Measurements from ENCODE around the gene MYL3. TPM values are rescaled to one million over a fixed set of nuclear protein-coding genes. Genes with fewer than 3 reads are reported as not detected.
A peak's percentile ranks its signal among the peaks of the same experiment; 100 is the strongest.
"Not testable (repeated sequence)": the region's sequence is repeated elsewhere in the genome, so short reads cannot be mapped to it uniquely, and the experiment has no call there.

MYL3 gene
- total RNA-seq, 2 donors from 2014 or later: not detected

- Mint-ChIP-seq H3K27ac (no peak overlapping the region), H3K27me3 (peaks cover 0 to 2% of the 10 kb centered on the region in 2 donors), H3K4me1 (ENCODE audit: low read depth in 2 of 2) (peaks cover 6 to 9% of the 10 kb centered on the region in 2 donors), H3K9me3 (peaks cover 13% of the 10 kb centered on the region), H3K36me3 (peaks cover 24% of the 10 kb centered on the region), H3K4me3 (no peak overlapping the region)
- ATAC-seq: no peak
- no peak for DNase-seq (ENCODE audit: low spot score)
Measured at GRCh38 chr3:46843508-46843907, 19.7 kb downstream of the MYL3 start.

GRCh38 chr3:46840491-46840890, 22.8 kb downstream of the MYL3 start:
- H3K4me3 Mint-ChIP-seq: no peak overlapping the region
- H3K27me3 Mint-ChIP-seq: peaks cover 0 to 4% of the 10 kb centered on the region in 2 donors
- H3K27ac Mint-ChIP-seq: no peak overlapping the region

GRCh38 chr3:46838301-46838700, 24.9 kb downstream of the MYL3 start:
- peaks cover 0 to 5% of the 10 kb centered on the region in 2 donors for H3K27me3 Mint-ChIP-seq
- peaks cover 17% of the 10 kb centered on the region for H3K9me3 Mint-ChIP-seq
- H3K4me1 Mint-ChIP-seq (ENCODE audit: low read depth in 2 of 2): no peaks in the 10 kb centered on the region
- H3K36me3 Mint-ChIP-seq: peaks cover 34% of the 10 kb centered on the region
- H3K27ac Mint-ChIP-seq: no peak overlapping the region
- H3K4me3 Mint-ChIP-seq: no peak overlapping the region
- ATAC-seq (no peak), DNase-seq (ENCODE audit: low spot score) (no peak)

More at GRCh38 chr3:46840491-46840890, 22.8 kb downstream of the MYL3 start:
- peaks cover 17% of the 10 kb centered on the region for H3K9me3 Mint-ChIP-seq
- peaks cover 34% of the 10 kb centered on the region for H3K36me3 Mint-ChIP-seq
- DNase-seq (ENCODE audit: low spot score) (no peak), ATAC-seq (no peak)
- peaks cover 5 to 6% of the 10 kb centered on the region in 2 donors for H3K4me1 Mint-ChIP-seq (ENCODE audit: low read depth in 2 of 2)

- no peak overlapping the region for H3K27ac Mint-ChIP-seq
- peaks cover 0 to 4% of the 10 kb centered on the region in 2 donors for H3K4me1 Mint-ChIP-seq (ENCODE audit: low read depth in 2 of 2)
- H3K36me3 Mint-ChIP-seq: peaks cover 24% of the 10 kb centered on the region
- H3K27me3 Mint-ChIP-seq: peaks cover 0 to 10% of the 10 kb centered on the region in 2 donors
- no peak for DNase-seq (ENCODE audit: low spot score)
- H3K9me3 Mint-ChIP-seq: peaks cover 13% of the 10 kb centered on the region
- H3K4me3 Mint-ChIP-seq: no peak overlapping the region
- ATAC-seq: no peak
Measured at GRCh38 chr3:46835491-46835890, 27.8 kb downstream of the MYL3 start.

GRCh38 chr3:46835054-46835453, 28.2 kb downstream of the MYL3 start:
- no peak for ATAC-seq
- Mint-ChIP-seq H3K27me3 (peaks cover 0 to 8% of the 10 kb centered on the region in 2 donors), H3K36me3 (peaks cover 19% of the 10 kb centered on the region), H3K4me1 (ENCODE audit: low read depth in 2 of 2) (peaks cover 0 to 4% of the 10 kb centered on the region in 2 donors), H3K27ac (no peak overlapping the region), H3K4me3 (no peak overlapping the region), H3K9me3 (peaks cover 8% of the 10 kb centered on the region)
- DNase-seq (ENCODE audit: low spot score): no peak

GRCh38 chr3:46833346-46834300, 29.6 kb downstream of the MYL3 start:
- DNase-seq (ENCODE audit: low spot score) (no peak), ATAC-seq (no peak)
- Mint-ChIP-seq H3K9me3 (peaks cover 3% of the 10 kb centered on the region), H3K4me1 (ENCODE audit: low read depth in 2 of 2) (peaks cover 7 to 17% of the 10 kb centered on the region in 2 donors), H3K4me3 (no peak overlapping the region), H3K27me3 (peaks cover 0 to 8% of the 10 kb centered on the region in 2 donors), H3K36me3 (peaks cover 10% of the 10 kb centered on the region), H3K27ac (no peak overlapping the region)

- no peak for ATAC-seq
- peaks cover 0 to 6% of the 10 kb centered on the region in 2 donors for H3K27me3 Mint-ChIP-seq
- no peaks in the 10 kb centered on the region for H3K36me3 Mint-ChIP-seq
- H3K9me3 Mint-ChIP-seq: no peaks in the 10 kb centered on the region
- no peak overlapping the region for H3K4me3 Mint-ChIP-seq
- peaks cover 7 to 23% of the 10 kb centered on the region in 2 donors for H3K4me1 Mint-ChIP-seq (ENCODE audit: low read depth in 2 of 2)
- no peak overlapping the region for H3K27ac Mint-ChIP-seq
- DNase-seq (ENCODE audit: low spot score): no peak
Measured at GRCh38 chr3:46831841-46832240, 31.4 kb downstream of the MYL3 start.

- no peaks in the 10 kb centered on the region for H3K9me3 Mint-ChIP-seq
- DNase-seq (ENCODE audit: low spot score): no peak
- no peaks in the 10 kb centered on the region for H3K36me3 Mint-ChIP-seq
- peaks cover 7 to 27% of the 10 kb centered on the region in 2 donors for H3K4me1 Mint-ChIP-seq (ENCODE audit: low read depth in 2 of 2)
- H3K4me3 Mint-ChIP-seq: no peak overlapping the region
- peaks cover 0 to 9% of the 10 kb centered on the region in 2 donors for H3K27me3 Mint-ChIP-seq
- peak overlapping the region; percentile 22 to 33 for H3K27ac Mint-ChIP-seq
- no peak for ATAC-seq
Measured at GRCh38 chr3:46831316-46831715, 31.9 kb downstream of the MYL3 start.

GRCh38 chr3:46830801-46831200, 32.4 kb downstream of the MYL3 start:
- H3K4me3 Mint-ChIP-seq: no peak overlapping the region
- no peaks in the 10 kb centered on the region for H3K9me3 Mint-ChIP-seq
- DNase-seq (ENCODE audit: low spot score) (no peak), ATAC-seq (no peak)
- H3K4me1 Mint-ChIP-seq (ENCODE audit: low read depth in 2 of 2): peaks cover 7 to 27% of the 10 kb centered on the region in 2 donors
- peaks cover 0 to 9% of the 10 kb centered on the region in 2 donors for H3K27me3 Mint-ChIP-seq
- no peaks in the 10 kb centered on the region for H3K36me3 Mint-ChIP-seq
- H3K27ac Mint-ChIP-seq: peak overlapping the region; percentile 22 to 33

GRCh38 chr3:46829699-46830208, 33.5 kb downstream of the MYL3 start:
- Mint-ChIP-seq H3K9me3 (no peaks in the 10 kb centered on the region), H3K36me3 (no peaks in the 10 kb centered on the region), H3K27me3 (peaks cover 0 to 9% of the 10 kb centered on the region in 2 donors), H3K4me3 (no peak overlapping the region), H3K4me1 (ENCODE audit: low read depth in 2 of 2) (peaks cover 7 to 27% of the 10 kb centered on the region in 2 donors), H3K27ac (peak overlapping the region in 1 of 2 donors; percentile 66)
- DNase-seq (ENCODE audit: low spot score) (peak; percentile 72), ATAC-seq (peak; percentile 92 to 96)

GRCh38 chr3:46825450-46825849, 37.8 kb downstream of the MYL3 start:
- Mint-ChIP-seq H3K27me3 (peaks cover 0 to 3% of the 10 kb centered on the region in 2 donors), H3K4me1 (ENCODE audit: low read depth in 2 of 2) (peaks cover 7 to 23% of the 10 kb centered on the region in 2 donors), H3K4me3 (no peak overlapping the region), H3K9me3 (peaks cover 4% of the 10 kb centered on the region), H3K27ac (no peak overlapping the region), H3K36me3 (peaks cover 18% of the 10 kb centered on the region)
- DNase-seq (ENCODE audit: low spot score): no peak
- no peak for ATAC-seq

- Mint-ChIP-seq H3K27ac (no peak overlapping the region), H3K9me3 (peaks cover 4% of the 10 kb centered on the region), H3K27me3 (peaks cover 0 to 6% of the 10 kb centered on the region in 2 donors), H3K4me3 (no peak overlapping the region), H3K4me1 (ENCODE audit: low read depth in 2 of 2) (peaks cover 6 to 16% of the 10 kb centered on the region in 2 donors), H3K36me3 (peaks cover 18% of the 10 kb centered on the region)
- DNase-seq (ENCODE audit: low spot score) (no peak), ATAC-seq (no peak)
Measured at GRCh38 chr3:46824211-46824970, 38.9 kb downstream of the MYL3 start.

GRCh38 chr3:46823314-46823713, 39.9 kb downstream of the MYL3 start:
- not testable (repeated sequence) for H3K27ac Mint-ChIP-seq; ATAC-seq; H3K27me3 Mint-ChIP-seq; DNase-seq (ENCODE audit: low spot score); H3K4me1 Mint-ChIP-seq (ENCODE audit: low read depth in 2 of 2); H3K9me3 Mint-ChIP-seq; H3K4me3 Mint-ChIP-seq
- H3K36me3 Mint-ChIP-seq: peaks cover 18% of the 10 kb centered on the region
